GM12878 (cell line): ENCODE results near the gene CORO1C. TPM values are rescaled to one million over a fixed set of nuclear protein-coding genes. Genes with fewer than 3 reads are reported as not detected.

Experiments used
- BRCA1 ChIP-seq: IDR thresholded peaks from 2 replicates; pipeline ENCODE4 v1.6.1; 2011; ENCODE audit warnings: low read depth, low read length, improper control_type of control experiment
- CREB1 ChIP-seq: IDR thresholded peaks from 2 replicates; pipeline ENCODE4 v1.6.1; 2012; ENCODE audit warnings: low read depth, mild to moderate bottlenecking, inconsistent platforms
- ELK1 ChIP-seq: IDR thresholded peaks from 2 replicates; pipeline ENCODE4 v1.6.1; 2012; ENCODE audit warnings: low read depth, low read length, improper control_type of control experiment
- HDGF ChIP-seq: fragments of 450-650 bp; IDR thresholded peaks from 2 replicates; pipeline ENCODE4 v1.6.1; 2016; ENCODE audit warnings: antibody characterized with exemption
- IKZF1 ChIP-seq: fragments of 450-650 bp; conservative IDR thresholded peaks from 2 replicates; pipeline ENCODE4 v1.6.1; 2017; ENCODE audit warnings: antibody characterized with exemption, mild to moderate bottlenecking
- JUND ChIP-seq: IDR thresholded peaks from 2 replicates; pipeline ENCODE4 v1.6.1; 2012; ENCODE audit warnings: low read depth, mild to moderate bottlenecking, low read length, improper control_type of control experiment, moderate library complexity
- MEF2A ChIP-seq: IDR thresholded peaks from 2 replicates; pipeline ENCODE4 v1.6.1; 2011; ENCODE audit warnings: low read depth, mild to moderate bottlenecking, low read length, moderate library complexity; ENCODE audit not compliant: insufficient read depth
- MXI1 ChIP-seq: fragments of 150-350 bp; IDR thresholded peaks from 2 replicates; pipeline ENCODE4 v1.6.1; 2011; ENCODE audit warnings: low read depth, mild to moderate bottlenecking, inconsistent platforms, low read length, improper control_type of control experiment
- MYB ChIP-seq: fragments of 150-350 bp; IDR thresholded peaks from 2 replicates; pipeline ENCODE4 v1.6.1; 2014; ENCODE audit warnings: mild to moderate bottlenecking, low read depth, low read length, borderline replicate concordance
- NR2C1 ChIP-seq: fragments of 450-650 bp; IDR thresholded peaks from 2 replicates; pipeline ENCODE4 v1.6.1; 2017; ENCODE audit warnings: antibody characterized with exemption, mild to moderate bottlenecking, moderate library complexity
- NR2F1 ChIP-seq: fragments of 450-650 bp; conservative IDR thresholded peaks from 2 replicates; pipeline ENCODE4 v1.6.1; 2017; ENCODE audit warnings: mild to moderate bottlenecking
- POLR2A ChIP-seq: IDR thresholded peaks from 2 replicates; pipeline ENCODE4 v1.6.1; 2011; ENCODE audit warnings: low read depth, mild to moderate bottlenecking, low read length
- SPI1 ChIP-seq: IDR thresholded peaks from 2 replicates; pipeline ENCODE4 v1.6.1; 2011; ENCODE audit warnings: low read depth, mild to moderate bottlenecking, low read length, moderate library complexity, borderline replicate concordance; ENCODE audit not compliant: insufficient read depth
- ZNF207 ChIP-seq: fragments of 450-650 bp; IDR thresholded peaks from 2 replicates; pipeline ENCODE4 v1.6.1; 2014; ENCODE audit warnings: antibody characterized with exemption, mild to moderate bottlenecking, borderline replicate concordance
- ZNF384 ChIP-seq: IDR thresholded peaks from 2 replicates; pipeline ENCODE4 v1.6.1; 2012; ENCODE audit warnings: low read depth, mild to moderate bottlenecking, low read length, improper control_type of control experiment, borderline replicate concordance
- polyA plus RNA-seq, 11 experiments: library from polyadenylated mRNA; depleted of rRNA in 4 of 11; unstranded in 6 of 11; stranded (reverse) in 5 of 11; fragments of >200 nt; fragmentation: Nextera tagmentation in 4 of 11; fragmentation: Illumina TruSeq in 1 of 11; extraction: Ambion mirVana in 4 of 11; extraction: Trizol in 1 of 11; gene quantifications; 1 replicate in 1 of 11; 2 replicates in 10 of 11; pipeline versions ENCODE4 v1.2.1 to v1.2.3, GENCODE V29; 2011 to 2016; ENCODE audit warnings: inconsistent platforms in 2 of 11, missing spikeins in 2 of 11, low read depth in 1 of 11
- total RNA-seq, 4 experiments: library from RNA; depleted of rRNA in 3 of 4; stranded (reverse); fragments of >200 nt in 3 of 4; fragmentation: Illumina TruSeq in 1 of 4; extraction: Trizol in 1 of 4; gene quantifications; 2 replicates each; pipeline versions ENCODE4 v1.2.1 to v1.2.3, GENCODE V29; 2013 to 2021
- TF ChIP-seq, protein P1 (sequence below): fragments of 450-650 bp; IDR thresholded peaks from 2 replicates; pipeline ENCODE4 v1.6.1; 2018; ENCODE audit warnings: mild to moderate bottlenecking, low read depth, moderate library complexity; ENCODE audit not compliant: partially characterized antibody
- TF ChIP-seq, protein P2 (sequence below): fragments of 150-350 bp; IDR thresholded peaks from 2 replicates; pipeline ENCODE4 v1.6.1; 2014; ENCODE audit warnings: mild to moderate bottlenecking, low read depth, low read length

The CORO1C gene
- total and polyA plus RNA-seq, 10 of the 15 experiments (the other 5 are each of a cell fraction or from before 2014, with no cell fraction given), result 52.7 to 254 (median 171) TPM

DNA sequence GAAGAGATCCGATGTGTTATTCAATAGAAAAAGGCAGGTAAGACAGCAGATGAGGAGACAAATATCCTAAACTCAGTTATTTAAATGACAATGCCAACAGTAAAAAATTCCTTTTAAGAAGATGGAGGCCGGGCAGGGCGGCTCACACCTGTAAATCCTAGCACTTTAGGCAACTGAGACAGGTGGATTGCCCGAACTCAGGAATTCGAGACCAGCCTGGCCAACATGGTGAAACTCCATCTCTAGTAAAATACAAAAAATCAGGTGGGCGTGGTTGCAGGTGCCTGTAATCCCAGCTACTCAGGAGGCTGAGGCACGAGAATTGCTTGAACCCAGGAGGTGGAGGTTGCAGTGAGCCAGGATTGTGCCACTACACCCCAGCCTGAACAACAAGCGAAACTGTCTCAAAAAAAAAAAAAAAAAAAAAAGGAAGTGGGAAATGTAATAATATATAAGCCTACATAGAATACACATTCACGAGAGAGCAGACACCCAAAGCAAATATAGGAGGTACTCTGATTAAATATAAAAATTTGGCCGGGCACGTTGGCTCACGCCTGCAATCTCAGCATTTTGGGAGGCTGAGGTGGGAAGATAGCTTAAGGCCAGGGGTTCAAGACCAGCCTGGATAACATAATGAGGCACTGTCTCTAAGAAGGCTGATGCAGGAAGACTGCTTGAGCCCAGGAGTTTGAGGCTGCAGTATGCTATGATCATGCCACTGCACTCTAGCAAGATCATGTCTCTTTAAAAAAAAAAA, 19.0 kb downstream of the CORO1C start (continued):
- no peak for TF ChIP-seq ELK1
- no peak for TF ChIP-seq POLR2A
- TF ChIP-seq NR2C1, result no peak
- no peak for TF ChIP-seq MXI1
- no peak for TF ChIP-seq JUND
- TF ChIP-seq SPI1, result peak; percentile 86
- TF ChIP-seq MYB, result no peak
- no peak for TF ChIP-seq CREB1
- TF ChIP-seq NR2F1, result no peak
- peak; percentile 81; the same call in 1 of the 2 replicates for TF ChIP-seq ZNF384
- TF ChIP-seq BRCA1, result no peak
- TF ChIP-seq IKZF1, result 0 out of 2 replicates have a peak, but pooled peaks have one; percentile 9
- TF ChIP-seq MEF2A, result no peak
- TF ChIP-seq, protein P1, sequence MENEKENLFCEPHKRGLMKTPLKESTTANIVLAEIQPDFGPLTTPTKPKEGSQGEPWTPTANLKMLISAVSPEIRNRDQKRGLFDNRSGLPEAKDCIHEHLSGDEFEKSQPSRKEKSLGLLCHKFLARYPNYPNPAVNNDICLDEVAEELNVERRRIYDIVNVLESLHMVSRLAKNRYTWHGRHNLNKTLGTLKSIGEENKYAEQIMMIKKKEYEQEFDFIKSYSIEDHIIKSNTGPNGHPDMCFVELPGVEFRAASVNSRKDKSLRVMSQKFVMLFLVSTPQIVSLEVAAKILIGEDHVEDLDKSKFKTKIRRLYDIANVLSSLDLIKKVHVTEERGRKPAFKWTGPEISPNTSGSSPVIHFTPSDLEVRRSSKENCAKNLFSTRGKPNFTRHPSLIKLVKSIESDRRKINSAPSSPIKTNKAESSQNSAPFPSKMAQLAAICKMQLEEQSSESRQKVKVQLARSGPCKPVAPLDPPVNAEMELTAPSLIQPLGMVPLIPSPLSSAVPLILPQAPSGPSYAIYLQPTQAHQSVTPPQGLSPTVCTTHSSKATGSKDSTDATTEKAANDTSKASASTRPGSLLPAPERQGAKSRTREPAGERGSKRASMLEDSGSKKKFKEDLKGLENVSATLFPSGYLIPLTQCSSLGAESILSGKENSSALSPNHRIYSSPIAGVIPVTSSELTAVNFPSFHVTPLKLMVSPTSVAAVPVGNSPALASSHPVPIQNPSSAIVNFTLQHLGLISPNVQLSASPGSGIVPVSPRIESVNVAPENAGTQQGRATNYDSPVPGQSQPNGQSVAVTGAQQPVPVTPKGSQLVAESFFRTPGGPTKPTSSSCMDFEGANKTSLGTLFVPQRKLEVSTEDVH, result no peak
- 0 out of 2 replicates have a peak, but pooled peaks have one; percentile 38 for TF ChIP-seq HDGF
- TF ChIP-seq ZNF207, result no peak
- TF ChIP-seq, protein P2, sequence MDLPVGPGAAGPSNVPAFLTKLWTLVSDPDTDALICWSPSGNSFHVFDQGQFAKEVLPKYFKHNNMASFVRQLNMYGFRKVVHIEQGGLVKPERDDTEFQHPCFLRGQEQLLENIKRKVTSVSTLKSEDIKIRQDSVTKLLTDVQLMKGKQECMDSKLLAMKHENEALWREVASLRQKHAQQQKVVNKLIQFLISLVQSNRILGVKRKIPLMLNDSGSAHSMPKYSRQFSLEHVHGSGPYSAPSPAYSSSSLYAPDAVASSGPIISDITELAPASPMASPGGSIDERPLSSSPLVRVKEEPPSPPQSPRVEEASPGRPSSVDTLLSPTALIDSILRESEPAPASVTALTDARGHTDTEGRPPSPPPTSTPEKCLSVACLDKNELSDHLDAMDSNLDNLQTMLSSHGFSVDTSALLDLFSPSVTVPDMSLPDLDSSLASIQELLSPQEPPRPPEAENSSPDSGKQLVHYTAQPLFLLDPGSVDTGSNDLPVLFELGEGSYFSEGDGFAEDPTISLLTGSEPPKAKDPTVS, result no peak
